Neuronal stem cell (in vitro differentiated cells): ENCODE data around the gene COL5A1.

Experiments used
- DNase-seq: peaks from one replicate; pipeline ENCODE4 v3.0.0-alpha.2; 2013; ENCODE audit warnings: low spot score
- H2AFZ ChIP-seq: one replicate; pipeline ENCODE4 v1.6.1; 2013; ENCODE audit warnings: mild to moderate bottlenecking, low read length, inconsistent platforms
- H2AK5ac ChIP-seq: 2 replicates; pipeline ENCODE4 v1.6.1; 2013; ENCODE audit warnings: low read depth, mild to moderate bottlenecking, inconsistent platforms, low read length, moderate library complexity, mixed read lengths
- H2BK120ac ChIP-seq: 2 replicates; pipeline ENCODE4 v1.6.1; 2013; ENCODE audit warnings: low read depth, mild to moderate bottlenecking, inconsistent platforms, low read length, moderate library complexity, mixed read lengths
- H2BK12ac ChIP-seq: one replicate; pipeline ENCODE4 v1.6.1; 2013; ENCODE audit warnings: low read length, inconsistent platforms
- H2BK15ac ChIP-seq: 2 replicates; pipeline ENCODE4 v1.6.1; 2013; ENCODE audit warnings: mild to moderate bottlenecking, low read length, inconsistent platforms, mixed read lengths
- H2BK5ac ChIP-seq: one replicate; pipeline ENCODE4 v1.6.1; 2013; ENCODE audit warnings: inconsistent platforms, mild to moderate bottlenecking, low read length, moderate library complexity
- H3K14ac ChIP-seq: one replicate; pipeline ENCODE4 v1.6.1; 2013; ENCODE audit warnings: low read length, inconsistent platforms
- H3K18ac ChIP-seq: 2 replicates; pipeline ENCODE4 v1.6.1; 2013; ENCODE audit warnings: low read length, inconsistent platforms
- H3K23ac ChIP-seq: 2 replicates; pipeline ENCODE4 v1.6.1; 2013; ENCODE audit warnings: low read depth, mild to moderate bottlenecking, mixed read lengths, low read length, inconsistent platforms; ENCODE audit not compliant: poor library complexity
- H3K27ac ChIP-seq: replicated peaks from 3 replicates; pipeline ENCODE4 v1.5.1; 2013; ENCODE audit warnings: low read length, inconsistent platforms
- H3K27me3 ChIP-seq, 3 experiments: 2 replicates each; pipeline ENCODE4 v1.6.1; 2013; ENCODE audit warnings: low read length in 3 of 3, mild to moderate bottlenecking in 2 of 3, inconsistent platforms in 1 of 3, low read depth in 1 of 3, mixed read lengths in 1 of 3, moderate library complexity in 1 of 3; ENCODE audit not compliant: control insufficient read depth in 3 of 3, insufficient read depth in 3 of 3
- H3K36me3 ChIP-seq, 2 donors: replicated peaks in 1 of 2; 2 replicates each; pipeline ENCODE4 v1.6.1; 2013; ENCODE audit warnings: low read length in 2 of 2; ENCODE audit not compliant: control insufficient read depth in 2 of 2, insufficient read depth in 2 of 2
- H3K4ac ChIP-seq: 2 replicates; pipeline ENCODE4 v1.6.1; 2013; ENCODE audit warnings: inconsistent platforms, mild to moderate bottlenecking, low read length, moderate library complexity
- H3K4me1 ChIP-seq, 2 donors: 1 replicate in 1 of 2; 2 replicates in 1 of 2; pipeline ENCODE4 v1.6.1; 2013; ENCODE audit warnings: low read length in 2 of 2, low read depth in 1 of 2; ENCODE audit not compliant: control insufficient read depth in 2 of 2, insufficient read depth in 1 of 2
- H3K4me2 ChIP-seq: one replicate; pipeline ENCODE4 v1.6.1; 2013; ENCODE audit warnings: mild to moderate bottlenecking, low read length, inconsistent platforms; ENCODE audit not compliant: insufficient read depth, poor library complexity, severe bottlenecking
- H3K4me3 ChIP-seq, 2 donors: 2 replicates each; pipeline ENCODE4 v1.5.1; 2013; ENCODE audit warnings: low read length in 2 of 2, mild to moderate bottlenecking in 2 of 2, inconsistent platforms in 1 of 2, moderate library complexity in 1 of 2
- H3K79me1 ChIP-seq: one replicate; pipeline ENCODE4 v1.6.1; 2013; ENCODE audit warnings: low read depth, mild to moderate bottlenecking, inconsistent platforms, low read length, moderate library complexity
- H3K9ac ChIP-seq: one replicate; pipeline ENCODE4 v1.6.1; 2013; ENCODE audit warnings: mild to moderate bottlenecking, low read depth, low read length, inconsistent platforms; ENCODE audit not compliant: poor library complexity
- H3K9me3 ChIP-seq, 2 donors: replicated peaks in 1 of 2; 2 replicates each; pipeline versions ENCODE3 to v1.6.1; 2013; ENCODE audit warnings: low read length in 2 of 2, mild to moderate bottlenecking in 2 of 2, inconsistent platforms in 1 of 2, low read depth in 1 of 2, mixed read lengths in 1 of 2, moderate library complexity in 1 of 2; ENCODE audit not compliant: control insufficient read depth in 2 of 2, insufficient read depth in 1 of 2
- H4K8ac ChIP-seq: one replicate; pipeline ENCODE4 v1.6.1; 2013; ENCODE audit warnings: low read depth, mild to moderate bottlenecking, inconsistent platforms, low read length, moderate library complexity
- H4K91ac ChIP-seq: one replicate; pipeline ENCODE4 v1.6.1; 2013; ENCODE audit warnings: low read length, low read depth, mild to moderate bottlenecking, inconsistent platforms; ENCODE audit not compliant: poor library complexity
- WGBS, 2 donors: extraction: QIAGEN DNeasy Blood & Tissue Kit; methylation state at CpG; one replicate each; pipeline ENCODE4 v1.1.7; 2013; ENCODE audit warnings: missing lambda C conversion rate in 2 of 2, mixed read lengths in 1 of 2; ENCODE audit not compliant: insufficient read length in 2 of 2, insufficient replicate concordance in 1 of 2; ENCODE audit errors: extremely low coverage in 2 of 2; 5-methylcytosine and 5-hydroxymethylcytosine counted together

The COL5A1 gene

GRCh38 chr9:134661791-134662142 lies 20.2 kb downstream of the COL5A1 start:
- Histone ChIP-seq H2AFZ (no peak overlapping the region), H2BK5ac (no peak overlapping the region), H3K18ac (no peak overlapping the region), H3K23ac (no peak overlapping the region), H3K4ac (no peak overlapping the region), H2AK5ac (no peak overlapping the region), H4K8ac (no peak overlapping the region), H4K91ac (no peak overlapping the region), H2BK12ac (no peak overlapping the region), H3K79me1 (no peaks in the 10 kb centered on the region), H3K4me2 (no peak overlapping the region), H3K9me3 (peaks cover 4 to 17% of the 10 kb centered on the region in 2 donors), H2BK120ac (no peak overlapping the region), H3K9ac (no peak overlapping the region), H3K14ac (no peak overlapping the region), H3K4me3 (no peak overlapping the region), H3K36me3 (no peaks in the 10 kb centered on the region), H3K27ac (no peak overlapping the region), H3K27me3 (no peaks in the 10 kb centered on the region), H2BK15ac (no peak overlapping the region), H3K4me1 (no peaks in the 10 kb centered on the region)
- no CpG with 5 or more reads among the region's 11 CpGs for whole genome bisulfite sequencing, 2 donors
- no peak for DNase-seq

- no peak overlapping the region for H3K18ac ChIP-seq
- H3K27ac ChIP-seq, result no peak overlapping the region
- H4K91ac ChIP-seq, result no peak overlapping the region
- no peak overlapping the region for H2BK12ac ChIP-seq
- DNase-seq, result no peak
- H2BK5ac ChIP-seq, result no peak overlapping the region
- no peaks in the 10 kb centered on the region for H3K79me1 ChIP-seq
- H3K4me2 ChIP-seq, result no peak overlapping the region
- no CpG with 5 or more reads among the region's 17 CpGs for WGBS, 2 donors
- no peak overlapping the region for H2AFZ ChIP-seq
- no peaks in the 10 kb centered on the region for H3K4me1 ChIP-seq
- H4K8ac ChIP-seq, result no peak overlapping the region
- peaks cover 4 to 17% of the 10 kb centered on the region in 2 donors for H3K9me3 ChIP-seq
- no peak overlapping the region for H3K4me3 ChIP-seq
- H3K36me3 ChIP-seq, result no peaks in the 10 kb centered on the region
- no peak overlapping the region for H3K9ac ChIP-seq
- H3K14ac ChIP-seq, result no peak overlapping the region
- no peak overlapping the region for H2AK5ac ChIP-seq
- H3K27me3 ChIP-seq, result no peaks in the 10 kb centered on the region
- H3K4ac ChIP-seq, result no peak overlapping the region
- H2BK15ac ChIP-seq, result no peak overlapping the region
- no peak overlapping the region for H3K23ac ChIP-seq
- H2BK120ac ChIP-seq, result no peak overlapping the region
Observed at GRCh38 chr9:134662143-134662876, 20.7 kb downstream of the COL5A1 start.

GRCh38 chr9:134663084-134663483 lies 21.5 kb downstream of the COL5A1 start:
- H3K4ac ChIP-seq, result no peak overlapping the region
- H3K4me3 ChIP-seq, result no peak overlapping the region
- H2AK5ac ChIP-seq, result no peak overlapping the region
- no peak overlapping the region for H2BK5ac ChIP-seq
- no peaks in the 10 kb centered on the region for H3K27me3 ChIP-seq
- H3K4me2 ChIP-seq, result no peak overlapping the region
- no peak overlapping the region for H4K91ac ChIP-seq
- no peak overlapping the region for H3K27ac ChIP-seq
- H3K18ac ChIP-seq, result no peak overlapping the region
- no peaks in the 10 kb centered on the region for H3K79me1 ChIP-seq
- H2BK120ac ChIP-seq, result no peak overlapping the region
- no peak overlapping the region for H3K14ac ChIP-seq
- H4K8ac ChIP-seq, result no peak overlapping the region
- no peaks in the 10 kb centered on the region for H3K36me3 ChIP-seq
- H2BK15ac ChIP-seq, result no peak overlapping the region
- H2BK12ac ChIP-seq, result no peak overlapping the region
- H2AFZ ChIP-seq, result no peak overlapping the region
- H3K4me1 ChIP-seq, result no peaks in the 10 kb centered on the region
- no peak overlapping the region for H3K9ac ChIP-seq
- H3K9me3 ChIP-seq, result peaks cover 4 to 17% of the 10 kb centered on the region in 2 donors
- DNase-seq, result no peak
- no peak overlapping the region for H3K23ac ChIP-seq
- WGBS, 2 donors, result no CpG with 5 or more reads among the region's 10 CpGs

DNA sequence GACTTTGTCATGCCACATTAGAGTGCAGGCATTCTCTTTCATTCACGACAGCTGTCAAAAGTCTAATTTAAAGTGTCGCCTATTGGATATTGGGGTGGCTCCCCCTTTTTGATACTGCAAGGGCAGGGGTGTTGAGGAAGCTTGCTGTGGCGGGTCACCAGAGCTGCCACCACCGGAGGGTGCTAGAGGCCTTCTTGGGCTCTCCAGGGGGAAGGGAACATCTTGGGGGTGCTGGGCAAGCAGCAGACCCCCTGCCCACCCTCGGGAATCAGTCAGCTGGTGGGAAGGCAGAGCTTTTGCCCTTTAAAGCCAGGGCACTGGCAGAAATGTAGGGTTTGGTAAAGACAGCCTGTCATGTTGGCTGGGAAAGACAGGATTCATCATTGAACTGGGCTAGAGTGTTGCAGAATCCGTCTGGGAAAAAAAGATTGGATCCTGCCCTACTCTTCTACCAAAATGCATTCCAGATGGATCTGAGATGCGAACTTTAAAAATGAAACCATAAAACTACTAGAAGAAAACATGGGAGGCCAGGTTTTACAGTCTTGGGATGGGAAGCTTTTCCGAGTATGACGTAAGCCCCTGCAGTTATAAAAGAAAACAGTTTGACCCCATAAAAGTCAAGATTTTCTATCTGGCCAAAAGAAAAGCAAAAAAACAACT lies 22.3 kb downstream of the COL5A1 start:
- H3K27me3 ChIP-seq, result no peaks in the 10 kb centered on the region

More for the DNA sequence above, 22.3 kb downstream of the COL5A1 start:
- H2AK5ac ChIP-seq, result no peak overlapping the region
- no peaks in the 10 kb centered on the region for H3K4me1 ChIP-seq
- H3K36me3 ChIP-seq, result no peaks in the 10 kb centered on the region
- H3K27ac ChIP-seq, result no peak overlapping the region
- no peak overlapping the region for H3K4ac ChIP-seq
- no peak overlapping the region for H2BK120ac ChIP-seq
- H3K4me3 ChIP-seq, result no peak overlapping the region
- no peak overlapping the region for H3K23ac ChIP-seq
- no peak overlapping the region for H2BK5ac ChIP-seq
- H3K9me3 ChIP-seq, result peaks cover 4 to 17% of the 10 kb centered on the region in 2 donors
- H2AFZ ChIP-seq, result no peak overlapping the region
- H3K4me2 ChIP-seq, result no peak overlapping the region
- no peak for DNase-seq
- no peak overlapping the region for H4K8ac ChIP-seq
- H3K18ac ChIP-seq, result no peak overlapping the region
- no CpG with 5 or more reads among the region's 9 CpGs for WGBS, 2 donors
- H2BK12ac ChIP-seq, result no peak overlapping the region
- no peaks in the 10 kb centered on the region for H3K79me1 ChIP-seq
- no peak overlapping the region for H4K91ac ChIP-seq
- H3K14ac ChIP-seq, result no peak overlapping the region
- H2BK15ac ChIP-seq, result no peak overlapping the region
- H3K9ac ChIP-seq, result no peak overlapping the region
